CD4-positive, alpha-beta T cell (primary cell): ENCODE measurements around the gene PCSK2. TPM values are rescaled to one million over a fixed set of nuclear protein-coding genes. Genes with fewer than 3 reads are reported as not detected.

ENCODE experiments used
- ATAC-seq: fragments of 200-7000 bp; cut with Tn5 transposase; one replicate; pipeline ENCODE4 v1.10.0; 2022; ENCODE audit warnings: mild to moderate bottlenecking; ENCODE audit not compliant: poor library complexity
- CTCF ChIA-PET: fragments of 350-600 bp; sonication (Branson Sonifier 250); formaldehyde crosslinking; loops from one replicate; lab custom pipeline; 2021; ENCODE audit warnings: antibody characterized with exemption, inconsistent platforms; lab: Charles Lee
- POLR2A ChIA-PET: fragments of 350-600 bp; sonication (Branson Sonifier 250); formaldehyde crosslinking; loops from one replicate; lab custom pipeline; 2021; ENCODE audit warnings: antibody characterized with exemption, inconsistent platforms; lab: Charles Lee
- DNase-seq, 14 experiments: peaks; one replicate each; pipeline ENCODE4 v3.0.0-alpha.2; 2013 to 2020; ENCODE audit warnings: mixed read lengths in 2 of 14
- H3K27ac ChIP-seq, 2 donors: one replicate each; pipeline versions ENCODE4 v1.5.1 to v1.7.0; 2013; ENCODE audit warnings: low read length in 2 of 2, low read depth in 1 of 2, mild to moderate bottlenecking in 1 of 2
- H3K27me3 ChIP-seq, 2 experiments: 1 replicate in 1 of 2; 2 replicates in 1 of 2; pipeline versions ENCODE4 v1.6.1 to v1.7.0; 2013; ENCODE audit warnings: low read length in 2 of 2, control low read depth in 1 of 2, mild to moderate bottlenecking in 1 of 2, moderate library complexity in 1 of 2; ENCODE audit not compliant: insufficient read depth in 2 of 2, control insufficient read depth in 1 of 2
- H3K36me3 ChIP-seq: one replicate; pipeline ENCODE4 v1.6.1; 2013; ENCODE audit warnings: low read length, control low read depth; ENCODE audit not compliant: insufficient read depth
- H3K4me1 ChIP-seq: one replicate; pipeline ENCODE4 v1.6.1; 2013; ENCODE audit warnings: low read length, control low read depth; ENCODE audit not compliant: insufficient read depth
- H3K4me3 ChIP-seq: one replicate; pipeline ENCODE4 v1.5.1; 2013; ENCODE audit warnings: mild to moderate bottlenecking, low read length, moderate library complexity
- H3K9me3 ChIP-seq, 2 experiments: 1 replicate in 1 of 2; 2 replicates in 1 of 2; pipeline versions ENCODE4 v1.6.1 to v1.7.0; 2013; ENCODE audit warnings: low read length in 2 of 2, mild to moderate bottlenecking in 2 of 2, control low read depth in 1 of 2, moderate library complexity in 1 of 2; ENCODE audit not compliant: control insufficient read depth in 1 of 2, insufficient read depth in 1 of 2
- H3K27ac Mint-ChIP-seq: one replicate; pipeline ENCODE4 v1.8.0; 2020; ENCODE audit warnings: mixed read lengths
- H3K27me3 Mint-ChIP-seq: one replicate; pipeline ENCODE4 v1.8.0; 2021; ENCODE audit warnings: mixed read lengths
- H3K36me3 Mint-ChIP-seq: one replicate; pipeline ENCODE4 v1.8.0; 2021; ENCODE audit warnings: low read depth, mixed read lengths
- H3K4me1 Mint-ChIP-seq: one replicate; pipeline ENCODE4 v1.8.0; 2021; ENCODE audit warnings: low read depth, mixed read lengths
- H3K4me3 Mint-ChIP-seq: one replicate; pipeline ENCODE4 v1.8.0; 2020; ENCODE audit warnings: mild to moderate bottlenecking, mixed read lengths
- H3K9me3 Mint-ChIP-seq: one replicate; pipeline ENCODE4 v1.8.0; 2020; ENCODE audit warnings: mixed read lengths
- CTCF ChIP-seq: fragments of 200-600 bp; IDR thresholded peaks from one replicate; pipeline ENCODE4 v1.8.0; 2022; ENCODE audit warnings: antibody characterized with exemption, mild to moderate bottlenecking
- intact Hi-C, 2 experiments: fragments of 100-400 bp; cut with DNase I in 1 of 2; cut with micrococcal nuclease in 1 of 2; formaldehyde crosslinking; loops; one replicate each; pipeline versions ENCODE4 v1.15.1 to v1.9.0; 2023 to 2025; cut with DNase I, micrococcal nuclease
- total RNA-seq, 174 experiments: library from RNA in 2 of 174; stranded (reverse) in 2 of 174; gene quantifications; one replicate each; pipeline ENCODE4 v1.2.3 and lab custom pipeline; 2021 to 2026

PCSK2 gene
- total RNA-seq, 2 experiments from 2014 or later, result not detected

- Mint-ChIP-seq H3K36me3 (no peaks in the 10 kb centered on the region), H3K4me3 (no peak overlapping the region), H3K4me1 (peaks cover 4% of the 10 kb centered on the region), H3K27ac (no peak overlapping the region), H3K9me3 (no peaks in the 10 kb centered on the region), H3K27me3 (peaks cover 75% of the 10 kb centered on the region)
- Histone ChIP-seq H3K4me1 (no peaks in the 10 kb centered on the region), H3K27me3 (peaks cover 37 to 60% of the 10 kb centered on the region in 2 experiments), H3K36me3 (no peaks in the 10 kb centered on the region), H3K9me3 (peaks cover 0 to 32% of the 10 kb centered on the region in 2 experiments), H3K4me3 (no peak overlapping the region), H3K27ac (no peak overlapping the region)
- CTCF ChIA-PET, result no interaction called here
- POLR2A ChIA-PET, result no interaction called here
- no peak for TF ChIP-seq CTCF
- DNase-seq (no peak), ATAC-seq (no peak)
- intact Hi-C loops, result no loop called here
These were observed 1.8 kb downstream of the PCSK2 start for GRCh38 chr20:17228624-17229061.

GRCh38 chr20:17229256-17229655 lies 2.4 kb downstream of the PCSK2 start:
- H3K9me3 ChIP-seq, result peaks cover 0 to 32% of the 10 kb centered on the region in 2 experiments
- no peak overlapping the region for H3K27ac Mint-ChIP-seq
- H3K27me3 ChIP-seq, result peaks cover 37 to 54% of the 10 kb centered on the region in 2 experiments
- H3K36me3 ChIP-seq, result no peaks in the 10 kb centered on the region
- no peak for TF ChIP-seq CTCF
- H3K4me3 ChIP-seq, result no peak overlapping the region
- H3K4me1 ChIP-seq, result no peaks in the 10 kb centered on the region
- DNase-seq, result no peak
- POLR2A ChIA-PET, result no interaction called here
- intact Hi-C loops, result no loop called here
- ATAC-seq, result no peak
- H3K36me3 Mint-ChIP-seq, result no peaks in the 10 kb centered on the region
- CTCF ChIA-PET, result no interaction called here
- H3K4me1 Mint-ChIP-seq, result peaks cover 4% of the 10 kb centered on the region
- H3K27ac ChIP-seq, result no peak overlapping the region
- peaks cover 69% of the 10 kb centered on the region for H3K27me3 Mint-ChIP-seq
- H3K9me3 Mint-ChIP-seq, result no peaks in the 10 kb centered on the region
- no peak overlapping the region for H3K4me3 Mint-ChIP-seq

GRCh38 chr20:17233626-17234025 lies 6.8 kb downstream of the PCSK2 start:
- Histone ChIP-seq H3K4me1 (no peaks in the 10 kb centered on the region), H3K4me3 (no peak overlapping the region), H3K27ac (no peak overlapping the region), H3K36me3 (no peaks in the 10 kb centered on the region), H3K9me3 (peaks cover 0 to 4% of the 10 kb centered on the region in 2 experiments), H3K27me3 (peaks cover 5 to 17% of the 10 kb centered on the region in 2 experiments)
- Mint-ChIP-seq H3K9me3 (no peaks in the 10 kb centered on the region), H3K4me1 (no peaks in the 10 kb centered on the region), H3K36me3 (no peaks in the 10 kb centered on the region), H3K27ac (no peak overlapping the region), H3K4me3 (no peak overlapping the region), H3K27me3 (peaks cover 26% of the 10 kb centered on the region)
- no peak for TF ChIP-seq CTCF
- ATAC-seq (no peak), DNase-seq (no peak)
- POLR2A ChIA-PET, result no interaction called here
- CTCF ChIA-PET, result no interaction called here
- intact Hi-C loops, result no loop called here
